Stimulated activated CD4-positive, alpha-beta T cell treated with anti-CD3 and anti-CD28 coated beads, Interleukin-4, amount 100 ng/mL, for 1 hour (primary cell): Measurements from ENCODE around the gene C16orf95.

Experiments
- DNase-seq: peaks from one replicate; pipeline ENCODE4 v3.0.0-alpha.2; 2020

Gene C16orf95

DNA sequence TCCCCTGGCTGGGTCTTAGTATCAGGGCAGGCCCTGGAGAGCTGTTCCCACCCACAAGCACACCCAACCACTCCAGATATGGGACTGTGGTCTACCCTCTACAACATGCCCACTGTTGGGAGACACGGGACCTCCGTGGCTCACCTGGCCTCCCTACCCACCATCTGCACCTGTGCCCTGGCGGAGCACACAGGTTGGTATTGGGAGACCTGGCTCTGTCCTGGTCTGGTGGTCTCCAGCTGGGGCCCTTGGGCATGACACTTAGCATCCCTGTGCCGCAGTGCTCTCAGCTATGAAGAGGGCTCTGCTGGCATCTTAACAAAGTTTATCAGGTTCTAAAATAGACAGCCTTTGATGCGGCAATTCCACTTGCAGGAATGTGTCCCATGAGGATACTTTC is 5.8 kb downstream of the C16orf95 start:
- no peak for DNase-seq

GRCh38 chr16:87310610-87311009 is 6.6 kb downstream of the C16orf95 start:
- no peak for DNase-seq

GRCh38 chr16:87309620-87310525 is 7.3 kb downstream of the C16orf95 start:
- no peak for DNase-seq

- DNase-seq: no peak
Measured at GRCh38 chr16:87308826-87309225, 8.4 kb downstream of the C16orf95 start.

DNA sequence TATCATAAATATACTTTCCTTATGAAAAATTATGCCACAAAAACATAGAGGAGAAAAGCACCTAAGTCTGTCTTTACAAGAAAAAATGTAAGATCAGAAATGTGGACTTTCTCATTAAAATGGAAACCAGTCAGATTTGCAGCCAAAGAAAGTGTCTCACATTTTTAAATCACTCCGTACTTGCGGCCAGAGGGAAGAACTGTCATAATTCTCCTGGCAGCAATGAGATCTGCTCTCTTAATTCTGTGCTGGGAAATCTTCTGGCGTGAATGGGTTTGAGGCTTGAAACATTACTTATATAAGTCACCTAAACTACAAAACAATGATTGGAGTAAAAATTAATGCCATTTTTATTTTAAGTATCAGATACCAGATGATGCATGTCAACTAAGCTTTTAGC is 10.7 kb downstream of the C16orf95 start:
- no peak for DNase-seq

DNA sequence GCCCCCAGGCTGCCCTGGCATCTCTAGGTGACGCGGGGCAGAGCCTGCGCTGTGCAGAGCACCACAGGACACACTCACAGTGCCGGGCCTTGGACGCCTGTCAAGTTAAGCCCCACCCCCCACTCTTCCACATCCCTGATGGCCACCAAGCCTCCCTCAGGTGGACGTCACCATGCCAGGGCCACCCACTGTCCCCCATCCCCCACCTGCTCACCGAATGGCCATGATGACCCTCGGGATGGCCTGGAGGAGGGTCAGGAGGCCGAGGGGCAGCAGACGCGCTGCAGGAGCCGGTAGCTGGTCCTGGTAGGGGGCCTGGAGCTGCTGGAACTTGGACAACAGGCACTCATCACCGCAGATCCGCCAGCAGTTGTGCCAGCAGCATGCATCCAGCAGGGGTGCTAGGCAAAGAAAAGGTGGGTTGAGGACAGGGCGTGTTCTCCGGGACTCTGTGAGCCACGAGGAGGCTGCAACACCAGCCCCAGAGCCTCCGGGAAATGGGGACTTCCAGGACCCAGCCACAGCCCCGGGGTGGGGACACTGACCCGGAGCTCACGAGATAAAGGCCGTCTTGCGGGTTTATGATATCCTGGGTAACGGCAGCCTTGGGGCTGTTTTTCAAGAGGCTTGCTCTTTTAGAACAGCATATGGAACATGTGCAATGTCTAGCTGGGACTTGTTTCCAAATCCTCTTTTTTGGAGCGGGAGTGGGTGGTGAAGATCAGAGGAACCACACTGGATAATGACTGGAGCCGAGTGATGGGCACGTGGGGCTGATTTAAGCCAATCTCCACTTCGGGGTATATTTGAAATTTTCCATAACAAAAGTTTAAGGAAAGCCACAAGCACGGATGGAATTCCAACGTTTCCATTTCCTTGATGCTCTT is 11.4 kb downstream of the C16orf95 start:
- DNase-seq: no peak

- no peak for DNase-seq
Measured at GRCh38 chr16:87304951-87305350, 12.2 kb downstream of the C16orf95 start.

- no peak for DNase-seq
Measured at GRCh38 chr16:87303962-87304521, 13.2 kb downstream of the C16orf95 start.

DNA sequence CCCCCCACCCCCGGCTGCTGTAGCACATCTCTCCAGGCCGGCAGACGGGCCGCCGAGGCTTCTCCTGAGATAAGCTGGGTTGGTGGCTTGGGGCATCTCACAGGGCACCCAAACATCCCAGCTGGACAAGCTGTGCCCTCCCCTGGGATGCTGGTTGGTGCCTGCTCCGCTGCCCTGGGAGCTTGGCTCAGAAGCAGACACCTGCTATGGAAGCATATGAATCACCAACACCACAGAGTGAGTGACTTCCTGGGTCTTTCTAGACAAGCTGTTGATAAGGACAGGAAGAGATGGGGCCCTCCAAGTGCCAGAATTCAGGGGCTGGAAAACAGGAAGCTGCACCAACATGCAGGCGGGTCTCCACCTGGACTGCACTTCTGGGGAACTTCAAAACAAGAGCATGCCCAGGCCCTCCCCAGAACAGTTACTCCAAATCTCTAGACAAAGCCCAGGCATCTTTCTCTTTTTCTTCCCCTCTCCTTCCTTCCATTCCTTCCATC is 13.7 kb downstream of the C16orf95 start:
- no peak for DNase-seq

DNA sequence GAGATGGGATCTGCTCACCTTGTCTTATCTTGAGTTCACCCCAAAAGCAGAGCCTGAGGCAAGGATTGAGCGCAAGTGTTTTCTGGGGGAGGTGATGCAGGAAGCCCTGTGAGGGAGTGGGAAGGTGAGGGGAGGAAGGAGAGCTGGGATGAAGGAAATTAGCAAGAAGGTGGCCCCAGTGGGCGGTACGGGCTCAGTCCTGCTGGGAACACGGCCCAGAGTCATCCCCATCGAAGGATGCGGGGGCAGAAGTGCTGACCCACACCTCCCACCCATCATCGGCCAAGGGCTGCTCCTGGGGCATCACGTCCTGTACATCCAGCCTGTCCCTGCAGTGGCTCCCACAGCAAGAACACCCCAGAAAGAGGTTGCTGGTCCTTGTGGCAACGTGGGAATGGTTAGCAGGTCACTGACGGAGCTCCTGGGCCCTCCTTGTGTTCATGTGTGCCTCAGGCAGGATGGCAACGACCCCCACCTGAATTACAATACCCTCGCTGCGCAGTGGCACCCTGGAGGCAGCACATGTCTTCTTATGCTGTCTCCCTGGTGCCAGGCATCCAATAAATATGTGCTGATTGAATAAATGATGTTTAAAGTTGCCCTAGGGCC is 18.2 kb downstream of the C16orf95 start:
- DNase-seq: no peak

DNA sequence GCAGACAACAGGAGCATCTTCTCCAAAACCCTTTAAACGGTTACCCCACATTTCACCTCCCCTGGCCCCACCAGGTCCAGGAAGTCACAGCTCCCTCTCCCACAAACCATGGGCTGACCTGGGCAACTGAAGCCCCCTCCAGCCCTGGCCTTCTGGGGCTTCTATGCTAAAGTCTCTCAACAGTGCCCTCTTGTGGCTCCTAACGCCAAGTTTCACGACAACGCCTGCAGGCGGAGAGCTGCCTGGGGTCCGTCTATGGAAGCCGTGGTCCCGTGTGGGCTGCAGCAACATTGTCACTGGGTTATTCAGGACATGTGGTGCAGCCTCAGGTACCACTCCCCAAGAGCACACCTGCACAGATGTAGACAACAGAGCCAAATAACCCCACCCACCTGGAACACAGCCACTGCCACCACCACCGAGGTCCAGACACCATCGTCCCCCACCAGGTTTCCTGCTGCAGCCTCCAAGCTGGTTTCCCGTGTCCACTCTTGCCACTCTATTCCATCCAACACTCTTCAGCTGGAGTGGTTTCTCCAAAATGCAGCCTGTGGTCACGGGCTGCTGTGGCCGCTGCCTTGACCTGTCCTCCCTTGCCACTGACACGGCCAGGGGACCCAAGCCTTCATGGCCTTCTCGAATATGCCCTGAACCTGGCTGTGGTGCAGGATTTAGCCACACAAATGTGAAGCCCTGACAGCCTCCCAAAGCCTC is 19.1 kb downstream of the C16orf95 start:
- peak; percentile 37 for DNase-seq

GRCh38 chr16:87297407-87297806 is 19.8 kb downstream of the C16orf95 start:
- no peak for DNase-seq

- DNase-seq: no peak
Measured at GRCh38 chr16:87295661-87296531, 21.3 kb downstream of the C16orf95 start.

GRCh38 chr16:87295259-87295658 is 21.9 kb downstream of the C16orf95 start:
- DNase-seq: no peak

- DNase-seq: no peak
Measured at GRCh38 chr16:87293990-87294389, 23.2 kb downstream of the C16orf95 start.

DNA sequence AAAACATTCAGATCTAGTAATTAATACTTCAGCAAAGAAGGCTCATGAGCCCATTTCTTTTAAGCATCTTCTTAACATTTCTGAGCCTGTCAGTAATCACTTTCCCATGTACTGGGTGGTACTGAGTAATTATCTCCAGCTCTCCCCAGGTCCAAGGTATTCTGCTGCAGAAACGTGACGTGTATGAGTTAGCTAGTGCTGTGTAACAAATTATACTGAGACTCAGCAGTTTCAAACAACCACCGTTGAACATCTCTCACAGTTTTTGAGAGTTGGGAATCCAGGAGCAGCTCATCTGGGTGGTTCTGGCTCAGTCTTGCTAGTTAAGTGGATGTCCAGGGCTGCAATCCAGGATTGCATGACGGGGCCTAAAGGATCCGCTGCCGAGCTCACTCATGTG is 25.2 kb downstream of the C16orf95 start:
- no peak for DNase-seq

GRCh38 chr16:87288753-87289362 is 28.3 kb downstream of the C16orf95 start:
- no peak for DNase-seq

DNA sequence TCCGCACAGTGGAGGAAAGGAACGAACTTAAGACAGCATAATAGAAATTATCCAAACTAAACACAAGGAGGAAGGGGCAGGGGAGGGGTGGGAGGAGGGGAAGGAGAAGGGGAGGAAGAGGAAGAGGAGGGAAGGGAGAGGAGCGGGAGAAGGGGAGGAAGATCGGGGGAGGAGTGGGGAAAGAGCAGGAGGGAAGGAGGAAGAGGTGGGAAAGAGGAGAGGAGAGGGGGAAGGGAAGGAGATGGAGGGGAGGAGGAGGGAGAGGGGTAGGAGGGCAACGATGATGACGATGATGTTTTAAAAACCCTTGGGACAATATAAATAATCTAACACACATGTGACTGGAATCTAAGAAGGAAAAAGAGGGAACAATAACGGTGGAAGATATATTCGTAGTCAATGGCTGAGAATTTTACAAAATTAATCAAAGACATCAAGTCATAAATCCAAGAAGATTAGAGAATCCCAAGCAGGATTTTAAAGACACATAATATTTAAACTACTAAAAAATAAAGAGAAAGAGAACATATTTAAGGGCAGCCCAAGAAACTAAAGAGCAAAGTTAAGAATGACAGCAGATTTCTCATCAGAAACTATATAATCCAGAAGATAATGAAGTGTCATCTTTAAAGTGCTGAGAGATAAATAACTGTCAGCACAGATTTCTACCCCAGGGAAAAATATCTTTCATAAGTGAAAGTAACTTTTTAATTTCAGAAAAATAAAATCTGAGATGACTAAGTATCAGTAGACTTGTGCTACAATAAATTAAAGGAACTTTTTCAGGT is 30.2 kb downstream of the C16orf95 start:
- DNase-seq: no peak

DNA sequence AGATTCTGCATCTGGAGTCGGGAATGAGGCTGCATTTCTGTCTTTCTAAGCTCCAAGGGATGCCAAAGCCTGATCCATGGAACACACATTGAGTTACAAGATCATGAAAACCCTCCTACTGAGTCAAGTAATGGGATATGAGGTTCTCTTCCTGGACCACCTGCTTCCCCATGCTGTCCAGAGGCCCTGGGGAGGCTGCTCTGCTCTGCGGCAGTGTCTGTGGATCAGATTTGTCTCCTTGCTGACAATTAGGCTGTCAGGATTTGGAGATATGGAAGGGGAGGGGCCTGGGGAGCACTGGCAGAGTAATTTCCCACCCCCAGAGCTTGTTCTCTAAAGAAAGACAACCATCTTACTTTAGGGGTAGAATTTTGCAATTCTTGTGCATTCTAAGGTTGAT is 33.0 kb downstream of the C16orf95 start:
- DNase-seq: no peak
